GM13977 (cell line): ENCODE results near the gene FOCAD.

ENCODE experiments used
- DNase-seq: peaks from one replicate; pipeline ENCODE4 v3.0.0; 2012; ENCODE audit warnings: low spot score
- in situ Hi-C: fragments of 300-500 bp; cut with MboI; formaldehyde crosslinking; loops from one replicate; pipeline ENCODE4 v1.12.0; 2022; ENCODE audit warnings: low sequenced_read_pairs, low pct_unique_long_range_greater_than_20kb, mixed read lengths, inconsistent platforms; ENCODE audit not compliant: unreplicated experiment
- TF ChIP-seq, protein P1 (sequence below): IDR thresholded peaks from 2 replicates; pipeline ENCODE4 v1.5.1; 2012; ENCODE audit warnings: mild to moderate bottlenecking, control low read depth; ENCODE audit not compliant: insufficient read depth; ENCODE audit errors: extremely low read depth, missing control alignments

Gene FOCAD

DNA sequence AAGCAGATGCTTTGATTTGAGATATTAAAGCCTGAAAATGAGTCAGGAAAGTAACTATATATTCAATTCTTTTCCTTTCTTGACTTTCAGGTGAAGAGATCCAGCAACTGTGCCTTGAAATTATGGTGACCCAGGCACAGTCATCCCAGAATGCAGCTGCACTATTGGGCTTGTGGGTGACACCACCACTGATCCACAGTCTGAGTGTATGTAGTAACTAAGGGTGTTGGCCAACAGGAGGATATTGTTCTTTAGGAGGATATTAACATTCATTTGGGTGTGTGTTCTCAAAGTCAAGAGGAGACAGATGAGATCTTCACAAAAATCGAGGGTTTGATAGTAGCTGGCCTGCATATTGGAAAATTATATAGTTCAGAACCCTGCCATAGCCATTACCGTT lies 294.2 kb downstream of the FOCAD start:
- in situ Hi-C loops: no loop called here
- TF ChIP-seq, protein P1, sequence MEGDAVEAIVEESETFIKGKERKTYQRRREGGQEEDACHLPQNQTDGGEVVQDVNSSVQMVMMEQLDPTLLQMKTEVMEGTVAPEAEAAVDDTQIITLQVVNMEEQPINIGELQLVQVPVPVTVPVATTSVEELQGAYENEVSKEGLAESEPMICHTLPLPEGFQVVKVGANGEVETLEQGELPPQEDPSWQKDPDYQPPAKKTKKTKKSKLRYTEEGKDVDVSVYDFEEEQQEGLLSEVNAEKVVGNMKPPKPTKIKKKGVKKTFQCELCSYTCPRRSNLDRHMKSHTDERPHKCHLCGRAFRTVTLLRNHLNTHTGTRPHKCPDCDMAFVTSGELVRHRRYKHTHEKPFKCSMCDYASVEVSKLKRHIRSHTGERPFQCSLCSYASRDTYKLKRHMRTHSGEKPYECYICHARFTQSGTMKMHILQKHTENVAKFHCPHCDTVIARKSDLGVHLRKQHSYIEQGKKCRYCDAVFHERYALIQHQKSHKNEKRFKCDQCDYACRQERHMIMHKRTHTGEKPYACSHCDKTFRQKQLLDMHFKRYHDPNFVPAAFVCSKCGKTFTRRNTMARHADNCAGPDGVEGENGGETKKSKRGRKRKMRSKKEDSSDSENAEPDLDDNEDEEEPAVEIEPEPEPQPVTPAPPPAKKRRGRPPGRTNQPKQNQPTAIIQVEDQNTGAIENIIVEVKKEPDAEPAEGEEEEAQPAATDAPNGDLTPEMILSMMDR: no peak
- no peak for DNase-seq

DNA sequence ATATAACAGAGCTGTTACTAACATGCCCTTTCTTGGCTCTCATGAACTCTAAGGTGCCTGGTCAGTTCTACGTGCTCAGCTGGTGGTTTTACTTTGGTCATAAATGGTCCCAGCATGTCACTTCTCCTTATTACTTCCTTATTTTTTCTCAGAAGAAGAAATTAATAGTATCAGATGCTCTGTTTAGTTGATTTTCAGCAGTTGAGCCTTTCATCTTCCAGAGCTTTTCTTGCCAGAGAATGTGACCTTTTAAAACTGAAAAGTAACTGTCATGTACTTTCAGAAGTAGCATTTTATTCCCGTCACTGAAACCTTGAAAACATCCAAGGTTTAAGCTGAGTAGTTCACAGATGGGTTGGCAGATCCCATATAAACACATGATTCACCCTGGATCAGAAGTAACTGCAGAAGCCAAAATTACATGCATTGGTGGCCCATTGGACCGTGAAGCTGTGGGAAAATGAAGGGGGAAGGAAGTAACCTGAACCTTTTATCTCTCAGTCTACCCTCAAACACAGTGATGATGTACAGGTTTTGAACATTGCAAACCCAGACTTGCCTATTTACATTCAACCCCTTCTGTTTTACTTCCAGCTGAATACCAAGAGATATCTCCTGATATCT lies 296.9 kb downstream of the FOCAD start:
- no peak for DNase-seq
- TF ChIP-seq, protein P1: no peak
- in situ Hi-C loops: no loop called here

DNA sequence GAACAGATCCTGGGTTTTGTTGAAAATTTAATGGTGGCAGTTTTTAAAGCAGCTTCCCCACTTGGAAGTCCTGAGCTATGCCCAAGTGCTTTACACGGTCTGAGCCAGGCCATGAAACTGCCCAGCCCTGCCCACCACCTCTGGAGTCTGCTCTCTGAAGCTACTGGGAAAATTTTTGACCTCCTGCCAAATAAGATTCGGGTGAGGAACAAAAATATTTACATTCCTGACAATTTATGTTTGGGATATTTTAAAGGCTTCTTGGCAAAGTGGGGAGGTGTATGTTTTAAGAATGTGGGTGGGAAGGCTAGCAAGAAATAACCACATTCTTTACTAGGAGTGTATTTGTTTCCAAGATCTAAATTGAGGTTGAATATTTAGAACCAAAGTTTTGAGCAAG lies 297.4 kb downstream of the FOCAD start:
- TF ChIP-seq, protein P1: no peak
- no peak for DNase-seq
- in situ Hi-C loops: no loop called here

DNA sequence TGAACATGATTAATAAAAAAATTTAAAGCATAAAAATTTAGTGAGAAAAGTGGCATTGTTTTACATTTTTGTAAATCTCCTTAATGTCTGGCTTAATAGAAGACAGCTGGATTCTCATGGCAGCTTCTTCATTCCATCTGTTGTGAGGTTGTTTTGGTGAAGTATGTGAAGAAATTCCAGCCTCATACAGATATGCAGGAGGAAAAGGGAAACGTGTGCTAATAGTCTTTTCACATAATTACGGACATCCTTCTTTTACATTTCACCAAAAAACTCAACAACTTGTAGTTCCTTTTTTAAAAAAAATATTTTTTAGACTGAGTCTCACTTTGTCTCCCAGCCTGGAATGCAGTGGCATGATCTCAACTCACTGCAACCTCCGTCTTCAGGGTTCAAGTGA lies 300.4 kb downstream of the FOCAD start:
- DNase-seq: no peak
- in situ Hi-C loops: no loop called here
- TF ChIP-seq, protein P1: no peak

DNA sequence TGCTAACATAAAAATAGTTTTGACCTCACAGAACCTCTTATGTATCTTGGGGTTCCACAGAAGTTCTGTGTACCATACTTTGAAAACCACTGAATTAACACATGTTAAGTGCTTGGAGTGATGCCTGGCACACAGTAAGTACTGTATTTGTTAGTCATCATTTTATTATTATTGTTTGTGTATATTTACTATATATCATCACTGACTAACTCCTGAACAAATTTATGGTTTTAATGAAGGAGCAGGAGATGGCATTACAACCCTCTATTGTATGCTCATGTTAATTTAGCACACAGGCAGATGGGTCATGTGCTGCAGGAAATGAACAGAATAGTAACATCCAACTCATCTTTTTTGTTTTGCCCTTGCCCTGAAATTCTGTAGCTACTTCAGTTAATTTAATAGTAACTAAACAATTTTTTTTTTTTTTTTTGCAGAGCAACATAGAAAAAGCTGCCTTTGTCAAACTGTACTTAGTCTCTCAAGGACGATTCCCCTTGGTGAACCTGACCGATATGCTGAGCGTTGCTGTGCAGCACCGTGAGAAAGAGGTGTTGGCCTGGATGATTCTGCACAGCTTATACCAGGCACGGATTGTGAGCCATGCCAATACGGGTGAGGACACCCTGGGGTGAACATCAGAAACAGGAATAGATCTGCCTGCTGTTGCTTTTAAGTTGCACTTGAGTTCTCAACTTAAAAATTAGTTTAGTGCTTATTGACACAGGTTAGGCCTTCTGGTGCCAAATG lies 302.0 kb downstream of the FOCAD start:
- TF ChIP-seq, protein P1: no peak
- no peak for DNase-seq
- in situ Hi-C loops: no loop called here

DNA sequence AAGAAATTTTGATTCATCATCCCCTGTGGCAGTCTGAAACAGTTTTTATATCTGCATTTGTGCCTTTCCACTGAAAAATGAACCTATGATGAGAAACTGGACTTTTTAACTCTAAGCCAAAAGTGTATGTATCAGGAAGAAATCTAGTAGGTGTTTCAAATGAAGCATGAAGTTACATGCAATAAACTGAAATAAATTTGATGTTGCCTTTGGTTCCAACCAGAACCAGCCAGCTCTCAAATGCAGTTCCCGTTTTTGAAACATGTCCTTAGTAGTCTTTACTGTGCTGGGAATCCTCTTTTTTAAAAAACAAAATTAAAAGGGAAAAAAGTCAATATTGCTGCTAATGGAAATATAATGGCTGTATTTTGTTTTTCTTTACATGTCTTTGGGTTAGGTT lies 303.5 kb downstream of the FOCAD start:
- DNase-seq: no peak
- in situ Hi-C loops: no loop called here
- TF ChIP-seq, protein P1: no peak
